ENCODE data around the gene TRAM2. TPM values are rescaled to one million over a fixed set of nuclear protein-coding genes. Genes with fewer than 3 reads are reported as not detected.

The TRAM2 gene
- total RNA-seq, 1 donor: 196 TPM

DNA sequence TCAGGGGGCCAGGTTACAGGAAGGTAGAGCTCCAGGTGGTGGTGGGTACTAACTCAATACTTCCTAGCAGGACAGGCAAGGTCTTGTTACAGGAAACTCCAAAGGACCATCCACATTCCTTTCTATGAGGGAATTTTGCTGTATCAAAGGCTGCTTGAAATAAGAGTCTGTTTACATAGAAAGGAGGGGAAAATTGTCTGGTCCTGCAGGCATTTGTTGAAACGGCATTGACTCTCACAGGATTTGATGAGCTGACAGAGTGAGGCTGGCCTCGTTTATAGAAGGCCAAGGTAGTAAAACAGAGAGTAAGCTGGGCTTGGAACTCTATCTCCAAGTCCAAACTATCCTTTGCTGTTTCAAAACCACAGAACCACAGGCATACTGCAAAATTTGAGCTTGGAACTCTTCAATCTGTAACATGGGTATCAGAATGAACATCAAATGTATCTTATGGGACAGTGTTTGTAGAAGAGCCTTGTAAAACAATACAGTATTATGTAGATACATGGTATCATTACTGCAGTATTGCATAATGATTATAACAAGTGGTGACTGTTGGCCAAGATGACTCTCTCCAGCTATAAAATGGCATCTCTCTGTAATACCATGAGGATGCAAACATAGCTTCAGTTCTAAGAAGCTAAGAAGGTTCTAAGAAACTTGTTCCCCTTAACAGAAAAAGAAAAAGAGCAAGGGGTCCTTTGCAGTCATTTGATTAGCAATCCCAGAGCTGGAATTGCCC lies 61.5 kb downstream of the TRAM2 start:
- no peak overlapping the region for H3K4me3 ChIP-seq (ENCODE audit: low read depth, low read length)
- peak; percentile 79 for DNase-seq (ENCODE audit: low read depth)
- no peak for TF ChIP-seq CTCF (IDR thresholded peaks at IDR 0.05; ENCODE audit: insufficient read depth, low read depth, low read length)

DNA sequence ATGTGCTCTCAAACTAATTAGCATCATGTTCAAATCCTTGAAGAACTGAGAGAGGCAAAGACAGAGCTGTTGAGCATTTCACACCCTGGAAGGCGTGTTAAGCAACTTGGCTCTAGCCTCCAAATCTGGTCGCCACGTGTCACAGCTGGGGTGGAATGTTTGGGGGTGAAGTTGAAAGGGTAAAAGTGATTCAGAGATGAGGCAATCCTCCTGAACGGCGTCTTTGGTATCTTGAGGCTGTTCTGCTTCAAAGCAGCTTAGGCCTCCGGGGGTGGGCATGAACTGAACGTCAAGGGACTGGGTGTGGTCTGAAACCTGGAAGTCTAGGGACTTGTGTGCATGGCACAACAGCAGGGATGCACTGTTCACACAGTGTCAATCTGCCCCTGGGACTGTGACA lies 62.3 kb downstream of the TRAM2 start:
- DNase-seq (ENCODE audit: low read depth): peak; percentile 98
- H3K4me3 ChIP-seq (ENCODE audit: low read depth, low read length): no peak overlapping the region
- no peak for TF ChIP-seq CTCF (IDR thresholded peaks at IDR 0.05; ENCODE audit: insufficient read depth, low read depth, low read length)

- no peak overlapping the region for H3K4me3 ChIP-seq (ENCODE audit: low read depth, low read length)
- no peak for DNase-seq (ENCODE audit: low read depth)
- TF ChIP-seq CTCF (IDR thresholded peaks at IDR 0.05; ENCODE audit: insufficient read depth, low read depth, low read length): no peak
Observed at GRCh38 chr6:52513896-52514295, 63.0 kb downstream of the TRAM2 start.

- no peak for TF ChIP-seq CTCF (IDR thresholded peaks at IDR 0.05; ENCODE audit: insufficient read depth, low read depth, low read length)
- no peak overlapping the region for H3K4me3 ChIP-seq (ENCODE audit: low read depth, low read length)
- DNase-seq (ENCODE audit: low read depth): peak; percentile 56
Observed at GRCh38 chr6:52513464-52513863, 63.4 kb downstream of the TRAM2 start.

GRCh38 chr6:52512199-52512598 lies 64.7 kb downstream of the TRAM2 start:
- no peak for TF ChIP-seq CTCF (IDR thresholded peaks at IDR 0.05; ENCODE audit: insufficient read depth, low read depth, low read length)
- H3K4me3 ChIP-seq (ENCODE audit: low read depth, low read length): no peak overlapping the region
- peak; percentile 94 for DNase-seq (ENCODE audit: low read depth)

GRCh38 chr6:52511572-52512151 lies 65.2 kb downstream of the TRAM2 start:
- no peak for TF ChIP-seq CTCF (IDR thresholded peaks at IDR 0.05; ENCODE audit: insufficient read depth, low read depth, low read length)
- no peak overlapping the region for H3K4me3 ChIP-seq (ENCODE audit: low read depth, low read length)
- peak; percentile 58 for DNase-seq (ENCODE audit: low read depth)

Measured in fibroblast of villous mesenchyme (primary cell).